SK-N-SH treated with all-trans-retinoic acid at 6 μM for 48 hours (cell line): ENCODE results near the gene NDUFV3.
A peak's percentile ranks its signal among the peaks of the same experiment; 100 is the strongest.
"Not testable (repeated sequence)": the region's sequence is repeated elsewhere in the genome, so short reads cannot be mapped to it uniquely, and the experiment has no call there.

Source experiments
- ATAC-seq: fragments of 200-7000 bp; cut with Tn5 transposase; 3 replicates; pipeline ENCODE4 v1.9.1; 2020; ENCODE audit warnings: mild to moderate bottlenecking, moderate library complexity
- ARNTL ChIP-seq: fragments of 450-650 bp; formaldehyde crosslinking; IDR thresholded peaks from 2 replicates; pipeline ENCODE4 v1.5.0; 2020; ENCODE audit warnings: low read depth, mild to moderate bottlenecking, moderate library complexity, borderline replicate concordance
- BACH2 ChIP-seq: fragments of 250-450 bp; sonication (Bioruptor Pico); IDR thresholded peaks from 2 replicates; pipeline ENCODE4 v1.9.0; 2021; ENCODE audit warnings: mild to moderate bottlenecking, borderline replicate concordance
- CSDC2 ChIP-seq: fragments of 250-450 bp; sonication (Bioruptor Pico); IDR thresholded peaks from 2 replicates; pipeline ENCODE4 v1.5.0; 2020; ENCODE audit warnings: mild to moderate bottlenecking, moderate library complexity
- CSRNP3 ChIP-seq: fragments of 250-450 bp; sonication (Bioruptor Pico); IDR thresholded peaks from 2 replicates; pipeline ENCODE4 v1.5.1; 2021; ENCODE audit warnings: mild to moderate bottlenecking, moderate library complexity
- ESRRG ChIP-seq: fragments of 250-450 bp; sonication (Bioruptor Pico); IDR thresholded peaks from 2 replicates; pipeline ENCODE4 v1.6.1; 2021; ENCODE audit warnings: mild to moderate bottlenecking
- GLIS3 ChIP-seq: fragments of 250-450 bp; sonication (Bioruptor Pico); IDR thresholded peaks from 2 replicates; pipeline ENCODE4 v1.5.0; 2020; ENCODE audit warnings: mild to moderate bottlenecking, moderate library complexity
- ISL1 ChIP-seq: fragments of 250-450 bp; sonication (Bioruptor Pico); IDR thresholded peaks from 2 replicates; pipeline ENCODE4 v2.1.2; 2022; ENCODE audit warnings: mild to moderate bottlenecking, moderate library complexity
- OSR1 ChIP-seq: fragments of 250-450 bp; sonication (Bioruptor Pico); IDR thresholded peaks from 2 replicates; pipeline ENCODE4 v1.8.0; 2022; ENCODE audit warnings: moderate library complexity, mild to moderate bottlenecking, inconsistent platforms
- POU6F1 ChIP-seq: fragments of 250-450 bp; sonication (Bioruptor Pico); IDR thresholded peaks from 2 replicates; pipeline ENCODE4 v1.8.0; 2021; ENCODE audit warnings: low read depth, mild to moderate bottlenecking, moderate library complexity, borderline replicate concordance
- PPARA ChIP-seq: fragments of 250-450 bp; sonication (Bioruptor Pico); IDR thresholded peaks from 2 replicates; pipeline ENCODE4 v1.5.0; 2020; ENCODE audit warnings: mild to moderate bottlenecking, borderline replicate concordance
- RARB ChIP-seq: fragments of 250-450 bp; sonication (Bioruptor Pico); IDR thresholded peaks from 2 replicates; pipeline ENCODE4 v1.8.0; 2021; ENCODE audit warnings: mild to moderate bottlenecking, moderate library complexity
- SNAI2 ChIP-seq: fragments of 250-450 bp; sonication (Bioruptor Pico); IDR thresholded peaks from 2 replicates; pipeline ENCODE4 v1.5.0; 2020; ENCODE audit warnings: mild to moderate bottlenecking, moderate library complexity
- TCF4 ChIP-seq: fragments of 250-450 bp; sonication (Bioruptor Pico); IDR thresholded peaks from 2 replicates; pipeline ENCODE4 v1.8.0; 2021; ENCODE audit warnings: mild to moderate bottlenecking, moderate library complexity, borderline replicate concordance
- TOX ChIP-seq: fragments of 250-450 bp; sonication (Bioruptor Pico); IDR thresholded peaks from 2 replicates; pipeline ENCODE4 v1.8.0; 2021; ENCODE audit warnings: mild to moderate bottlenecking, moderate library complexity, borderline replicate concordance
- ZC3H10 ChIP-seq: fragments of 250-450 bp; sonication (Bioruptor Pico); IDR thresholded peaks from 2 replicates; pipeline ENCODE4 v1.5.1; 2021; ENCODE audit warnings: mild to moderate bottlenecking, moderate library complexity
- ZFP3 ChIP-seq: fragments of 250-450 bp; sonication (Bioruptor Pico); IDR thresholded peaks from 2 replicates; pipeline ENCODE4 v1.5.0; 2020; ENCODE audit warnings: mild to moderate bottlenecking, moderate library complexity
- ZFP30 ChIP-seq: fragments of 450-650 bp; formaldehyde crosslinking; IDR thresholded peaks from 2 replicates; pipeline ENCODE4 v1.5.0; 2022; ENCODE audit warnings: mild to moderate bottlenecking, moderate library complexity
- ZNF565 ChIP-seq: fragments of 450-650 bp; formaldehyde crosslinking; conservative IDR thresholded peaks from 2 replicates; pipeline ENCODE4 v1.5.0; 2020; ENCODE audit warnings: low read depth, mild to moderate bottlenecking, moderate library complexity
- ZNF70 ChIP-seq: fragments of 450-650 bp; formaldehyde crosslinking; IDR thresholded peaks from 2 replicates; pipeline ENCODE4 v1.5.0; 2020; ENCODE audit warnings: mild to moderate bottlenecking, moderate library complexity
- ZNF8 ChIP-seq: fragments of 450-650 bp; formaldehyde crosslinking; IDR thresholded peaks from 2 replicates; pipeline ENCODE4 v1.5.0; 2020; ENCODE audit warnings: mild to moderate bottlenecking, moderate library complexity
- TF ChIP-seq, protein P1 (sequence below): fragments of 250-450 bp; sonication (Bioruptor Pico); IDR thresholded peaks from 2 replicates; pipeline ENCODE4 v1.5.1; 2020; ENCODE audit warnings: low read depth, mild to moderate bottlenecking, moderate library complexity
- TF ChIP-seq, protein P2 (sequence below): fragments of 250-450 bp; sonication (Bioruptor Pico); IDR thresholded peaks from 2 replicates; pipeline ENCODE4 v1.8.0; 2020; ENCODE audit warnings: mild to moderate bottlenecking, moderate library complexity, borderline replicate concordance
- TF ChIP-seq, protein P3 (sequence below): fragments of 250-450 bp; sonication (Bioruptor Pico); IDR thresholded peaks from 2 replicates; pipeline ENCODE4 v1.5.0; 2020; ENCODE audit warnings: mild to moderate bottlenecking, moderate library complexity

The NDUFV3 gene

DNA sequence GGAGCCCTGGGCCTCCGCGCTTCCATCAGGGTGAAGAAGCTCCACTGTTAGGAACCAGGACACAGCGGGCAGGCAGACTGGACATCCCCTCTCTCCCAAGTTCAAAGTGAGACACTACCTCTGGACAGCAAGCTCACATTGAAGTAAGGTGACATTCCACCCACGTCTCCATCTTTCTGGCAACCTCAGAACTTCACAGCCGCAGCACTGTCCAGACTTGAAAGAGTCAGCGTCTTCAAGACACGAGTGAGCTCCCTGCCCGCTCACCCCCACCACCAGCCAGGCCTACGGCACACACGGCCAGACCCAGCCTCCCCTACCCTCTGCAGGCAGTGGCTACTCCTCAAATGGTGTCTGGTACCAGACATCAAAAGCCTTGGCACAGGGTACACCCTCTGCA is 24.9 kb upstream of the NDUFV3 start:
- no peak for TF ChIP-seq ZNF565 (CRISPR knock-in tag)
- no peak for TF ChIP-seq TOX
- TF ChIP-seq, protein P1, sequence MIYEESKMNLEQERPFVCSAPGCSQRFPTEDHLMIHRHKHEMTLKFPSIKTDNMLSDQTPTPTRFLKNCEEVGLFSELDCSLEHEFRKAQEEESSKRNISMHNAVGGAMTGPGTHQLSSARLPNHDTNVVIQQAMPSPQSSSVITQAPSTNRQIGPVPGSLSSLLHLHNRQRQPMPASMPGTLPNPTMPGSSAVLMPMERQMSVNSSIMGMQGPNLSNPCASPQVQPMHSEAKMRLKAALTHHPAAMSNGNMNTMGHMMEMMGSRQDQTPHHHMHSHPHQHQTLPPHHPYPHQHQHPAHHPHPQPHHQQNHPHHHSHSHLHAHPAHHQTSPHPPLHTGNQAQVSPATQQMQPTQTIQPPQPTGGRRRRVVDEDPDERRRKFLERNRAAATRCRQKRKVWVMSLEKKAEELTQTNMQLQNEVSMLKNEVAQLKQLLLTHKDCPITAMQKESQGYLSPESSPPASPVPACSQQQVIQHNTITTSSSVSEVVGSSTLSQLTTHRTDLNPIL (CRISPR knock-in tag) = no peak
- TF ChIP-seq ESRRG (CRISPR knock-in tag) = no peak
- no peak for TF ChIP-seq RARB
- TF ChIP-seq, protein P2, sequence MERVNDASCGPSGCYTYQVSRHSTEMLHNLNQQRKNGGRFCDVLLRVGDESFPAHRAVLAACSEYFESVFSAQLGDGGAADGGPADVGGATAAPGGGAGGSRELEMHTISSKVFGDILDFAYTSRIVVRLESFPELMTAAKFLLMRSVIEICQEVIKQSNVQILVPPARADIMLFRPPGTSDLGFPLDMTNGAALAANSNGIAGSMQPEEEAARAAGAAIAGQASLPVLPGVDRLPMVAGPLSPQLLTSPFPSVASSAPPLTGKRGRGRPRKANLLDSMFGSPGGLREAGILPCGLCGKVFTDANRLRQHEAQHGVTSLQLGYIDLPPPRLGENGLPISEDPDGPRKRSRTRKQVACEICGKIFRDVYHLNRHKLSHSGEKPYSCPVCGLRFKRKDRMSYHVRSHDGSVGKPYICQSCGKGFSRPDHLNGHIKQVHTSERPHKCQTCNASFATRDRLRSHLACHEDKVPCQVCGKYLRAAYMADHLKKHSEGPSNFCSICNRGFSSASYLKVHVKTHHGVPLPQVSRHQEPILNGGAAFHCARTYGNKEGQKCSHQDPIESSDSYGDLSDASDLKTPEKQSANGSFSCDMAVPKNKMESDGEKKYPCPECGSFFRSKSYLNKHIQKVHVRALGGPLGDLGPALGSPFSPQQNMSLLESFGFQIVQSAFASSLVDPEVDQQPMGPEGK (CRISPR knock-in tag) = no peak
- no peak for TF ChIP-seq SNAI2 (CRISPR knock-in tag)
- TF ChIP-seq ARNTL (CRISPR knock-in tag) = no peak
- no peak for TF ChIP-seq GLIS3
- no peak for TF ChIP-seq BACH2 (CRISPR knock-in tag)
- no peak for TF ChIP-seq PPARA (CRISPR knock-in tag)
- TF ChIP-seq ZNF70 = no peak
- TF ChIP-seq OSR1 = no peak
- no peak for TF ChIP-seq ZC3H10 (CRISPR knock-in tag)
- TF ChIP-seq ISL1 (CRISPR knock-in tag) = no peak
- no peak for ATAC-seq

DNA sequence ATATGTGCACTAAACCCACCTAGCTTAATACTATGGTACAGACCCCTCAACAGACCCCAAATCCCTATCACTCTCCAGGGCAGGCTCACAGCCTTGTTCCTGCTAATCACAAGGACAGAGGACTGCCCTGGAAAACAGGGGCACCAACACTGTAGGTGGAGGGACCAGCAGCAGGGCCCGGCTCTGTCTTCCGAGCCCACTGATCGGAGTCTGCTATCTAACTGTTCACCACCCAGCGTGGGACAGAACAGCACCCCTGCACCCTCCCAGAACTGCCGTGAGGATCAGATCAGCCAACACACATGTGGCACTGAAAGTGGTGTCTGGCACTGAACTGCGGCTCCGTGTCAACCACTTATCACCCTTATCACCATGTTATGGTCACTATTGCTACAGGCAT is 20.0 kb upstream of the NDUFV3 start:
- TF ChIP-seq, protein P1 (CRISPR knock-in tag) = no peak
- TF ChIP-seq OSR1 (no peak), ZNF565 (CRISPR knock-in tag) (no peak), ZFP3 (CRISPR knock-in tag) (no peak), TOX (no peak), GLIS3 (no peak), ZNF70 (no peak), BACH2 (CRISPR knock-in tag) (no peak), ISL1 (CRISPR knock-in tag) (no peak), POU6F1 (CRISPR knock-in tag) (no peak)
- no peak for ATAC-seq

GRCh38 chr21:42875811-42876210 is 17.3 kb upstream of the NDUFV3 start:
- not testable (repeated sequence) for ATAC-seq

GRCh38 chr21:42878678-42878992 is 14.5 kb upstream of the NDUFV3 start:
- peak; percentile 43 for ATAC-seq
- no peak for TF ChIP-seq ZNF70
- TF ChIP-seq, protein P1 (CRISPR knock-in tag) = no peak
- TF ChIP-seq OSR1 = no peak
- no peak for TF ChIP-seq ZFP30
- no peak for TF ChIP-seq ZNF8
- no peak for TF ChIP-seq CSRNP3 (CRISPR knock-in tag)
- no peak for TF ChIP-seq ZNF565 (CRISPR knock-in tag)
- TF ChIP-seq, protein P3, sequence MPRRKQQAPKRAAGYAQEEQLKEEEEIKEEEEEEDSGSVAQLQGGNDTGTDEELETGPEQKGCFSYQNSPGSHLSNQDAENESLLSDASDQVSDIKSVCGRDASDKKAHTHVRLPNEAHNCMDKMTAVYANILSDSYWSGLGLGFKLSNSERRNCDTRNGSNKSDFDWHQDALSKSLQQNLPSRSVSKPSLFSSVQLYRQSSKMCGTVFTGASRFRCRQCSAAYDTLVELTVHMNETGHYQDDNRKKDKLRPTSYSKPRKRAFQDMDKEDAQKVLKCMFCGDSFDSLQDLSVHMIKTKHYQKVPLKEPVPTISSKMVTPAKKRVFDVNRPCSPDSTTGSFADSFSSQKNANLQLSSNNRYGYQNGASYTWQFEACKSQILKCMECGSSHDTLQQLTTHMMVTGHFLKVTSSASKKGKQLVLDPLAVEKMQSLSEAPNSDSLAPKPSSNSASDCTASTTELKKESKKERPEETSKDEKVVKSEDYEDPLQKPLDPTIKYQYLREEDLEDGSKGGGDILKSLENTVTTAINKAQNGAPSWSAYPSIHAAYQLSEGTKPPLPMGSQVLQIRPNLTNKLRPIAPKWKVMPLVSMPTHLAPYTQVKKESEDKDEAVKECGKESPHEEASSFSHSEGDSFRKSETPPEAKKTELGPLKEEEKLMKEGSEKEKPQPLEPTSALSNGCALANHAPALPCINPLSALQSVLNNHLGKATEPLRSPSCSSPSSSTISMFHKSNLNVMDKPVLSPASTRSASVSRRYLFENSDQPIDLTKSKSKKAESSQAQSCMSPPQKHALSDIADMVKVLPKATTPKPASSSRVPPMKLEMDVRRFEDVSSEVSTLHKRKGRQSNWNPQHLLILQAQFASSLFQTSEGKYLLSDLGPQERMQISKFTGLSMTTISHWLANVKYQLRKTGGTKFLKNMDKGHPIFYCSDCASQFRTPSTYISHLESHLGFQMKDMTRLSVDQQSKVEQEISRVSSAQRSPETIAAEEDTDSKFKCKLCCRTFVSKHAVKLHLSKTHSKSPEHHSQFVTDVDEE = no peak
- no peak for TF ChIP-seq ZFP3 (CRISPR knock-in tag)
- no peak for TF ChIP-seq BACH2 (CRISPR knock-in tag)
- no peak for TF ChIP-seq ISL1 (CRISPR knock-in tag)
- TF ChIP-seq POU6F1 (CRISPR knock-in tag) = no peak
- no peak for TF ChIP-seq ZC3H10 (CRISPR knock-in tag)
- no peak for TF ChIP-seq TCF4 (CRISPR knock-in tag)
- no peak for TF ChIP-seq CSDC2 (CRISPR knock-in tag)
- TF ChIP-seq ESRRG (CRISPR knock-in tag) = no peak
